NOMO-1 (cell line): ENCODE measurements around the gene SLC26A5.
"Not testable (repeated sequence)": the region's sequence is repeated elsewhere in the genome, so short reads cannot be mapped to it uniquely, and the experiment has no call there.

Source experiments
- DNase-seq, 2 experiments: peaks; one replicate each; lab custom pipeline; 2025; ENCODE audit not compliant: unreplicated experiment in 2 of 2; lab: John Stamatoyannopoulos, UW

Gene SLC26A5

GRCh38 chr7:103446049-103446520 is at the start of gene SLC26A5:
Gene SLC26A5 (minus strand): TSS chr7:103446207. CDS start chr7:103421514, 24,693 bp downstream.
- DNase-seq: no peak

DNA sequence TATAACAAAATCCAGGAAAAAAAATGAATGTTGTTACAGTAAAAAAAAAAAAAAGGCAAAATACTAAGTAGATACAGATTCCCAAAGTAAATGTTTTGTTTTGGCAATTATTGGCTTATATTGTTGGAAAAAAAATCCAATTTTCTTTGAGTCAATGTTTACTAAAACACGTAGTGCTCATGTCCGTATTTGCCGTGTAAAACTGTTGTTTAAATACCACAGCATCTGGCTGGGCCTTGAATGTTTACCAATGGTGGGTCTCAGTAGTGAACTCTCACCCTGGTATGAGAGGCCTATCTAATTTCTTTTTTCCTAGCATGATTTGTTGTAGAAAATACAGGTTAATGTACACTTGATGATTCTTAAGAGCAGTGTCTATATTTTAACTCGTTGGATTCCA is 41.4 kb upstream of the SLC26A5 start:
- no peak for DNase-seq

DNA sequence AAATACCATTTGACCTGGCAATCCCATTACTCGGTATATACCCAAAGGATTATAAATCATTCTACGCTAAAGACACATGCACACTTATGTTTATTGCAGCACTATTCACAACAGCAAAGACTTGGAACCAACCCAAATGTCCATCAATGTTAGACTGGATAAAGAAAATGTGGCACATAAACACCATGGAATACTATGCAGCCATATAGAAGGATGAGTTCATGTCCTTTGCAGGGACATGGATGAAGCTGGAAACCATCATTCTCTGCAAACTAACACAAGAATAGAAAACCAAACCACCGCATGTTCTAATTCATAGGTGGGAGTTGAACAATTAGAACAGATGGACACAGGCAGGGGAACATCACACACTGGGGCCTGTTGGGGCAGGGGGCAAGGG is 40.9 kb upstream of the SLC26A5 start:
- DNase-seq: not testable (repeated sequence)

DNA sequence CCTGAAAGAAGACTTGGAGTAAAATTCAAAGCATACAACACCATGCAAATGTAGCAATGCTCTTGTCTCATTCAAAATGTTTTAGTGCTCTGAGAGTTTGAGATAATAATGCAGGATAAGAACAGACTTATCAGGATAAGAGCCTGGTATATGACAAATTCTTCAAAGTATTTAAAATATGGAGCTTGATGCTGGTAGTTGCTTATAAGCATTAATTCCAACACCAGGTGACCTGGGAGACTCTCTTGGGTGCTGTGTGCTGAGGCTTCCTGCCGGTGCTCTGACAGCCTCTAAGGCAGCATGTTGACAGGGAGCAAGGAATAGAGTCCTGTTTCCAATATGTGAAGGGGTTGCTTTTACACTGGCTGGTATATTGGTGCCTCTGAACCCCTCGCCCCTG is 34.8 kb upstream of the SLC26A5 start:
- no peak for DNase-seq

GRCh38 chr7:103474956-103475355 is 28.9 kb upstream of the SLC26A5 start:
- no peak for DNase-seq

DNA sequence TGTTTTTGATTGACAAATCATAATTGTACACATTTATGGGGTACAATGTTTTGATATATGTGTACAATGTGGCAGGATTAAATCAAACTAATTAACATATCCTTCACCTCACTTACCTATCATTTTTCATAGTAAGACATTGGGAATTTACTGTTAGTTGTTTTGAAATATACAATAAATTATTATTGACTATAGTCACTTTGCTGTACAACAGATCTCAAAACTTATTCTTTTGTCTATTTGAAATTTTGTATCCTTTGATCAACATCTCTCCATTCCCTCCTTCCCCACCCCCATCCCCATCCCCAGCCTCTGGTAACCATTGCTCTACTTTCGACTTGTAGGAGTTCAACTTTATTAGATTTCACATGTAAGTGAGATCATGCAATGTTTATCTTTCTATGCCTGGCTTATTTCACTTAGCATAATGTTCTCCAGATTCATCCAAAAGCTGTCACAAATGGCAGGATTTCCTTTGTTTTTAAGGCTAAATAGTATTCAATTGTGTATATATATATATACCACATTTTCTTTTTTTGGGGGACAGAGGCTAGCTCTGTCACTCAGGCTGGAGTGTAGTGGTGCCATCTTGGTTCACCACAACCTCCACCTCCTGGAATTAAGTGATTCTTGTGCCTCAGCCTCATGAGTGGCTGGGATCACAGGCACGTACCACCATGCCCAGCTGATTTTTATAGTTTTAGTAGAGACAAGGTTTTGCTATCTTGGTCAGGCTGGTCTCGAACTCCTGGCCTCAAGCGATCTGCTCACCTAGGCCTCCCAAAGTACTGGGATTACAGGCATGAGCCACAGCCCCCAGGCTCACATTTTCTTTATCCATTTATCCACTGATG is 23.3 kb upstream of the SLC26A5 start:
- no peak for DNase-seq

DNA sequence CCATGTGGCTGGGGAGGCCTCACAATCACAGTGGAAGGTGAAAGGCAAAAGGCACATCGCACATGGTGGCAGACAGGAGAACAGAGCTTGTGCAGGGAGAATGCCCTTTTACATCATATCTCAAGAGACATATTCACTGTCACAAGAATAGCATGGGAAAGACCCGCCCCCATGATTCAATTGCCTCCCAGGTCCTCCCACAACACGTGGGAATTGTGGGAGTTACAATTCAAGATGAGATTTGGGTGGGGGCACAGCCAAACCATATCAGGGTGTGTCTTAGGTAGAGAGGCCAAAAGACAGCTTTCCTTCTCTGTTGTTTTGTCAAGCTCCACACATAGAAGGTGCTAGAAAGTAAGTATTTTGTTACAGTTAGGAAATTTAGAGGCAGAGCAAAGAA is 20.8 kb upstream of the SLC26A5 start:
- DNase-seq: no peak

DNA sequence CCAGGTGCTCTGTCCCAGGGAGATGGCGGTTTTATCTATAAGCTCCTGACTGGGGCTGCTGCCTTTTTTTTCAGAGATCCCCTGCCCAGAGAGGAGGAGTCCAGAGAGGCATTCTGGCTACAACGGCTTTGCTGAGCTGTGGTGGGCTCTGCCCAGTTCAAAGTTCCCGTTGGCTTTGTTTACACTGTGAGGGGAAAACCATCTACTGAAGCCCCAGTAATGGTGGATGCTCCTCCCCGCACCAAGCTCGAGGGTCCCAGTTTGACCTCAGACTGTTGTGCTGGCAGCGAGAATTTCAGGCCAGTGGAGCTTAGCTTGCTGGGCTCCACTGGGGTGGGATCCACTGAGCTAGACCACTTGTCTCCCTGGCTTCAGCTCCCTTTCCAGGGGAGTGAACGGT is 16.4 kb upstream of the SLC26A5 start:
- DNase-seq: no peak

DNA sequence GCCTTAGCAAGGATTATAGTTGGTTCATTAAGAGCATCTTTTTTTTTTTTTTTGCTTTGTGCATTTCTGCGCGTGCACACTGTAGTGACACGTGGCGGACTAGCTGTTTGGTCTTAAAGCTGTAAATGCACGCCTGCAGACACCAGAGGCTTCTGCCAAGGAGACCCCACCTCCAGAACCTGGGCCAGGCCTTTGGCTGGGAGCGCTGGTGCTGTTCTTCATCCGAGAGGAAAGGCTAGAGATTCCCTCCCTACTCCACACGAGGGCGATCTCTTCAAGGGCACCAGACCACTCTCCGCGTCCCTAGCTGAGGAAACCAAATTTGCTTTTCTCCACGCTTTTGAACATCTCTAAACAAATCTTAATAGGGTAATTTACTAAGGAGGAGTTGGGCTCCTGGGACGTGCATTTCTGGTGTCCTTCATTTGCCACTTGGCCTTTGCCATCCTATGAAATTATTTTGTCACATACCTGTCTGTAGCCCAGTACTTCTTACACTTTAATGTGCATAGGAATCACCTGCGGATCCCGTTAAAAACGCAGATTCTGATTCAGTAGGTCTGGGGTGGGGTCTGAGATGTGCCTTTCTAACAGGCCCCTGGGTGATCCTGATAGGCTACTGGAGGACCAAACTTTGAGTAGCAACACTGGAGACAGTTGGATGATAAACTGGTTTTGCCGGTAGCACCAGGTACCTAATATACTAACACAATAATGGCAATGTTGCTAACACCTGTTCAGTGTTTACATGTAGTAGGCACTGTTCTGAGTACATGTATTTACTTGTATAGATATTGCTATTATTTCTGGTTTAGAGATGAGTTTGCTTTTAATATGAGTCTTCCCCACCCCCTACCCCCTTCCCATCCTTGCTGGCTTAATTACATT is 1.3 kb upstream of the SLC26A5 start:
- DNase-seq: peak in 1 of 2 experiments; percentile 24

DNA sequence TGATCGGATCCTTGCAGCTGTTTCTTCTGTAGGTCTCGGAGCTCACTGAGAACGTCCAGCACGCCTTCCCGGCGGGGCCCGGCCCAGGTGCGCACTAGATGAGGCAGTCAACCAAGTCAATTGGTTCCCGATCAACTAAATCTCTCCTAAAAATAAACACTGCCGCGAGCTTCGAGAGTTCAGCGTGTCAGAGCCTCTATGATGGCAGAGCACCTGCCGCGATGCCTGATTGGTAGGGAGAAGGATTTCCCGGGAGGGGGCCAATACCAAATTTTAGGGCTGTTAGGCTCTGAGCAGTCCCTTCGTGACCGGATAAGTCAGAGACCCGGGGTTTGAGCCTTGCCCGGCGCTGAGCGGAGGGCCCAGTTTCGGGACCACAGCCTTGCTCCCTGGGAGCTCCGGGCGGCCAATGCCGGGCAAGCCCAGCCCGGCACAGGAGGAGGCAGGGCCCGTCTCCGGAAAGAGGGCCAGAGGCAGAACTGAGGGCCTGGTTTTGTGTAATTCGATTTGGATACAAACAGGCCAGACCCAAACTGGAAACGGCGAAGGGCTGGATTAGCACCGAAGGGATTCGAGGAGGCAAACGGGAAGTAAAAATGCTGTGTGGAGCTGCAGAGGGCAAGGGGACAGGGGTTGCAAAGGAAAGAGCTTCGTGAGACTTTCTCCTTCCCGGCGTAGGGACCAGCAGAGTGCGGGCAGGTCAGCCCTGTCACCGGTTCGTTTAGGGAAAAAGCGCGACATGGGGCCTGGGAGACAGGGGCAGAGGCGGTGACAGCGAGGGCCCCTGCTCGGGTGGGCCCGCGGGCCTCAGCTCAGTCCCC is 569 bp downstream of the SLC26A5 start:
- DNase-seq: peak in 1 of 2 experiments; percentile 3

- no peak for DNase-seq
These were observed 6.3 kb downstream of the SLC26A5 start for GRCh38 chr7:103439661-103440060.

GRCh38 chr7:103437623-103438022 is 8.4 kb downstream of the SLC26A5 start:
- DNase-seq: no peak

- peak in 1 of 2 experiments; percentile 17 for DNase-seq
These were observed 13.3 kb downstream of the SLC26A5 start for GRCh38 chr7:103432712-103433111.

DNA sequence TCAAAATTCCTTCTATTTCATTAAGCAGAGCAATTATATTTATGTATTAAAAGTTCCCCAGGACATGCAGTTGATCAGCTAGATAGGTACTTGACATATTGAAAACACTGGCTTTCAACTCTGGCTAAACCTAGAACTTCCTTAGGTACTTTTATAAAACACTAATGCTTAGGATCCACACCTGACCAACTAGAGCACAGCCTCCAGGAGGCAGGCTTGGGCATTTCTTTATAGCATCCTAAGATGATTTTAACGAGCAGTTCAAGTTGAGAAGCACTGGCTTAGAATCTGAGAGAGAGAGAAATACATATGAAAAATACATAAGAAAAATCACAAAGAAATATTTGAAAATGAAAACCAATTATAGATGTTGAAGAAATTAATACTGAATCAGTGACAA is 20.8 kb downstream of the SLC26A5 start:
- no peak for DNase-seq

- no peak for DNase-seq
These were observed 22.4 kb downstream of the SLC26A5 start for GRCh38 chr7:103423467-103424179.

- DNase-seq: no peak
These were observed 25.1 kb downstream of the SLC26A5 start for GRCh38 chr7:103420857-103421384.

DNA sequence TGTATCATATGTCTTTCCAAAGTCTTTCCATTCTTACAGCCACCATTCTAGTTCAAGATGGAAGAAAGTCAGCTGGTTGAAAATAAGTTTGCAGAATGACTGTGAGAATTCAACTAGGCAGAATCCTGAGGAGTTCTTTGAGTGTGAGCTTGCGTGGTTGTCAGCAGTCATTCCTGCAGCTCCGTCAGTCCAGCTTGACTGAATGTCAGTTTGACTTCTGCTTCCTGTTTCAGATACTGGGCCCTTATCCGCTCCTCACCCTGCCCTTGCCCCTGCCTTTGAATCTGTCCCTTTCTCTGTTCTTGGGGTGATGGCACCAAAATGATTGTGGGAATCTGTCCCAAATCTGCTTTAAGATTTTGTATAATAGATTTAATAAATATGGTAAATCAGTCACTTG is 27.8 kb downstream of the SLC26A5 start:
- no peak for DNase-seq

DNA sequence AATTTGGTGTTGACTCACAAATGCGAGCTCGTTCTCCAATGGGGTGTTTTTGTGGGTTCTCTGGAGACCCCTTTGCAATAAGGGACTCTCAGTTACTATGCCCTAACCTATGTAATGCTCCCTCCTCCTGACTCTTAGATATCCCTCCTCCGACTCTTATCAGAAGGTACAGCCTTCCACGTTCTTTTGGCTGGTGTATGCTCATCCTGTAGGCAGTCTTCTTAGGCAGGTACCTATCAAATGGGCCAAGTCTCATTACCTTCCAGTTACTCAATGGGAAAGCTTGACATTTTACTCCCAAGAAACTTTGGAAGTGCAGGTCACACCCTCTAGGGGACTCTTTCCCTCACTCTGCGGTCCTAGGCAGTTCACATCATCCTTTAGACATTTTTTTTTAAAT is 32.6 kb downstream of the SLC26A5 start:
- DNase-seq: no peak

DNA sequence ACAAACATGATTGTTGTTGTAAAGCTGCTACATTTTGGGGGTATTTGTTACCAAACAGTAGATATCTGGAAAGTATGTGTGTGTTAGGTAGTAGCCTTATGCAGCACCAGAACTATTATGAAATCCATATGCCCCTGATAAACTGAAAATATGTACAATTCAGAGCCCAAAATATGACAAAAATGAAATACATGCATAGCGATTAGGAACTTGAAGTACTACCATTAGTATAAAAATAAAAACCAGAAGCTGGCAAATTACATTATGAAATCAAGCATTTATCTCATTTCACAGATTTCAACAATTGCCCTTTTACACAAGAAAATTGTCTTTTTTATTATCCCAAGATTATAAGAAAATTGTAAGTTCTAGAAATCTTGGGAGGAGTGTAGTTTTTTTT is 33.9 kb downstream of the SLC26A5 start:
- no peak for DNase-seq
